Activated naive CD8-positive, alpha-beta T cell (primary cell): ENCODE results near the gene RTP5.
A peak's percentile ranks its signal among the peaks of the same experiment; 100 is the strongest.

Source experiments
- H3K27ac Mint-ChIP-seq: one replicate; pipeline ENCODE4 v1.8.0; 2021; ENCODE audit warnings: mixed read lengths
- H3K27me3 Mint-ChIP-seq: one replicate; pipeline ENCODE4 v1.8.0; 2021; ENCODE audit warnings: mixed read lengths
- H3K36me3 Mint-ChIP-seq: one replicate; pipeline ENCODE4 v1.8.0; 2021; ENCODE audit warnings: mixed read lengths
- H3K4me1 Mint-ChIP-seq: one replicate; pipeline ENCODE4 v1.8.0; 2021; ENCODE audit warnings: low read depth, mixed read lengths
- H3K4me3 Mint-ChIP-seq: one replicate; pipeline ENCODE4 v1.8.0; 2021; ENCODE audit warnings: mild to moderate bottlenecking, mixed read lengths
- H3K9me3 Mint-ChIP-seq: one replicate; pipeline ENCODE4 v1.8.0; 2021; ENCODE audit warnings: low read depth, mixed read lengths

Gene RTP5

GRCh38 chr2:241880311-241881073 lies 11.0 kb downstream of the RTP5 start:
- no peaks in the 10 kb centered on the region for H3K9me3 Mint-ChIP-seq
- peaks cover 31% of the 10 kb centered on the region for H3K4me1 Mint-ChIP-seq
- H3K27ac Mint-ChIP-seq: peak overlapping the region; percentile 97
- H3K36me3 Mint-ChIP-seq: peaks cover 2% of the 10 kb centered on the region
- peak overlapping the region; percentile 95 for H3K4me3 Mint-ChIP-seq
- H3K27me3 Mint-ChIP-seq: no peaks in the 10 kb centered on the region

GRCh38 chr2:241882091-241882625 lies 12.6 kb downstream of the RTP5 start:
- Mint-ChIP-seq H3K9me3 (no peaks in the 10 kb centered on the region), H3K4me3 (peak overlapping the region; percentile 95), H3K27ac (peak overlapping the region; percentile 97), H3K4me1 (peaks cover 42% of the 10 kb centered on the region), H3K36me3 (peaks cover 5% of the 10 kb centered on the region), H3K27me3 (no peaks in the 10 kb centered on the region)

GRCh38 chr2:241884951-241885290 lies 15.4 kb downstream of the RTP5 start:
- H3K4me1 Mint-ChIP-seq: peaks cover 57% of the 10 kb centered on the region
- H3K27me3 Mint-ChIP-seq: no peaks in the 10 kb centered on the region
- H3K27ac Mint-ChIP-seq: no peak overlapping the region
- no peaks in the 10 kb centered on the region for H3K9me3 Mint-ChIP-seq
- no peak overlapping the region for H3K4me3 Mint-ChIP-seq
- H3K36me3 Mint-ChIP-seq: peaks cover 5% of the 10 kb centered on the region

- H3K4me1 Mint-ChIP-seq: peaks cover 56% of the 10 kb centered on the region
These were observed 15.9 kb downstream of the RTP5 start for GRCh38 chr2:241885291-241885945.

GRCh38 chr2:241885946-241886643 lies 16.6 kb downstream of the RTP5 start:
- Mint-ChIP-seq H3K4me3 (no peak overlapping the region), H3K27ac (peak overlapping the region; percentile 54), H3K4me1 (peaks cover 52% of the 10 kb centered on the region)

More at GRCh38 chr2:241885291-241885945, 15.9 kb downstream of the RTP5 start:
- Mint-ChIP-seq H3K27ac (no peak overlapping the region), H3K27me3 (no peaks in the 10 kb centered on the region), H3K36me3 (peaks cover 5% of the 10 kb centered on the region), H3K9me3 (no peaks in the 10 kb centered on the region), H3K4me3 (no peak overlapping the region)

DNA sequence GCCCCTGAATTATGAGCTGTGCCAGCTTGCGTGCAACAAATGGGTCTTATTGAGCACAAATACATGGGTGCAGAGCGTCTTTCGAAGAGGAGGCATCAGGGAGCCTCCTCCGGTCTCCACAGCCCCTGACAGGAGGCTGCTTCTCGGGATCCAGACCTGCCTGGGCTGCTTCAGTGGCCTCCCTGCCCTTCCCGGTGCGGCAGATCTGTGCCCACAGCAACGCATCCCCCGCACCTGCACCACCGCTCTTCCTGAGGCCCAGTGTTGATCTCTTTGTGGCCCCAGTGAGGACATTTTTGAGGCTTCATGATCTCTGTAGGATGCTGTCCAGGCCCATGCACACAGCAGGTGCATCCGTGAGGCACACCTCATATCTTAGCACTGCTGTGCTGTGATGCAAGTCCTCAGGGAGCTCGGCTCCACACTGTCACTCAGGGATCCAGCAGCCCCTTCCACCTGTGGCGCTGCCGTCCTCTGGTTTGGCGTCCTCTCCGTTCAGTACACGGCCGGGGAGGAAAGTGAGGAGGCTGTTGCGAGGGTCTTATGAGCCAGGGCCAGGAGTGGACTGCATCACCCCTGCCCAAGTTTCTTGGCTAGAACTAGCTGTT lies 17.4 kb downstream of the RTP5 start:
- Mint-ChIP-seq H3K27me3 (no peaks in the 10 kb centered on the region), H3K4me1 (peaks cover 50% of the 10 kb centered on the region), H3K9me3 (no peaks in the 10 kb centered on the region), H3K4me3 (no peak overlapping the region), H3K27ac (no peak overlapping the region), H3K36me3 (peaks cover 5% of the 10 kb centered on the region)

More at GRCh38 chr2:241885946-241886643, 16.6 kb downstream of the RTP5 start:
- peaks cover 5% of the 10 kb centered on the region for H3K36me3 Mint-ChIP-seq
- no peaks in the 10 kb centered on the region for H3K9me3 Mint-ChIP-seq
- H3K27me3 Mint-ChIP-seq: no peaks in the 10 kb centered on the region

DNA sequence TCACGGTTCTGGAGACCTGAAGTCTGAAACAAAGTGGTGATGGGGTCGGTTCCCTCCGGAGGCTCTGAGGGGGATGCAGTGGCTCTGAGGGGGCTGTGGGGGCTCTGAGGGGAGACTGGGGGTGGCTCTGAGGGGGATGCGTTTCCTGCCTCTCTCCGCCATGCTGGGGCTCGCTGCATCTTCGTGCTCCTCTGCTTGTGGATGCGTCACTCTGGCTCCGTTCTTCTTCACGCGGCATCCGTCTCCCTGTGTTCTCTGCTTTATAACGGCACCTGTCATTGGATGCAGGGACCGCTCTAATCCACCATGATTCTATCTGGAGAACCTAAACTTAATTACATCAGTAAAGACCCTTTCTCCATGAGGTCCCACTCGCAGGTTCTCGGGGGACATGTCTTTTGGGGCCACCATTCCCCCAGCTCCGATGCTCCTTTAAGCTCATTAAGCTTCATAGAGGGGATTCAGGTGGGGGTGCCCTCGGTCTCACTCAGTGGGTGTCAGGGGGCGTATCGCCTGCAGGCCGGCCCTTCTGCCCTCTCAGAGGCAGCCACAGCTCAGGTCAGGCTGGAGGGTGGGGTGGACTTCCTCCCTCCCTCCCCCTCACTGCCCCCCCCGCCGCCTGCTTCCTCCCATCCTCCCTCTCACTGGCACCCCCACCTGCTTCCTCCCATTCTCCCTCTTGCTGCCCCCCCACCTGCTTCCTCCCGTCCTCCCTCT lies 18.4 kb downstream of the RTP5 start:
- Mint-ChIP-seq H3K4me1 (peaks cover 40% of the 10 kb centered on the region), H3K27me3 (no peaks in the 10 kb centered on the region), H3K4me3 (no peak overlapping the region), H3K9me3 (no peaks in the 10 kb centered on the region), H3K36me3 (peaks cover 5% of the 10 kb centered on the region), H3K27ac (no peak overlapping the region)

DNA sequence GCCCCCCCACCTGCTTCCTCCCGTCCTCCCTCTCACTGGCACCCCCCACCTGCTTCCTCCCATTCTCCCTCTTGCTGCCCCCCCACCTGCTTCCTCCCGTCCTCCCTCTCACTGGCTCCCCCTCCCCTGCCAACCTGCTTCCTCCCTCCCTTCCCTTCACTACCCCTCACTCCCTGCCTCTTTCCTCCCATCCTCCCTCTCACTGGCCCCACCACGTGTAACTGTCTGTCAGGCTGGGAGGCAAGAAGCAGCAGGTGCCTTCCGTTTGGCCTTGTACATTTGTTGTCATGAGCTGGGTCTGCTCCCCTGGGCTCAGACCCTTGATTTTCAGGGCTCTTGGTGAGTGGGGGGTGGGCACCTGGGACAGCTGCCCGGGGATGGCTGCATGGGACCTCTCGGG lies 19.1 kb downstream of the RTP5 start:
- Mint-ChIP-seq H3K4me3 (no peak overlapping the region), H3K27me3 (no peaks in the 10 kb centered on the region), H3K27ac (peak overlapping the region; percentile 69), H3K36me3 (peaks cover 5% of the 10 kb centered on the region), H3K4me1 (peaks cover 36% of the 10 kb centered on the region), H3K9me3 (no peaks in the 10 kb centered on the region)

DNA sequence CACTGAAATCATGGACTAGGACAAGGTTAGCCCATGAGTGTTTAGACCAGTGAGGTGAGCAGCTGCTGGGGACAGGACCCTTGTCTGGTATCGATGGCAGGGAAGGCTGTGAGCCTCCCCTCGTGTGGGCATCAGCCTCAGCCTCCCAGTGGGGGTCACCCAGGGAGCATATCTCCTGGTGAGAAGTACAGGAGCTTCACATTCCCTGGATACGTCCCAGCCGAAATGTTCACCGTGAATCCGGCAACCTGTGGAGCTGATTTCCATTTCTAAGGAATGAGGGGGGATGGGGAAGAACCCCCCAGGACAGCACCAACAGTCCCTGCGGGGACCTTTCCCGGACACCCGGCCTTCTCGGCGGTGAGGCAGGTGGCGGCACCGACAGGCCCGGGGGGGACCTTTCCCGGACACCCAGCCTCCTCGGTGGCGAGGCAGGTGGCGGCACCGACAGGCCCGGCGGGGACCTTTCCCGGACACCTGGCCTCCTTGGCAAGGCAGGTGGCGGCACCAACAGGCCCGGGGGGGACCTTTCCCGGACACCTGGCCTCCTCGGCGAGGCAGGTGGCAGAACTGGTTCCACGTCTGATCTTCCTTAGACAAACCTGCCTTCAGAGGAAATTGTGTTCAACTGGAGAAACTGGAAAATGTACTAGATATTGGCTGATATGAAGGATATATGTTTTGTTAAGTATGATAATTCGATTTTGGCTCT lies 21.2 kb downstream of the RTP5 start:
- Mint-ChIP-seq H3K27ac (no peak overlapping the region), H3K4me1 (peaks cover 28% of the 10 kb centered on the region), H3K27me3 (no peaks in the 10 kb centered on the region), H3K9me3 (no peaks in the 10 kb centered on the region), H3K4me3 (no peak overlapping the region), H3K36me3 (peaks cover 3% of the 10 kb centered on the region)

DNA sequence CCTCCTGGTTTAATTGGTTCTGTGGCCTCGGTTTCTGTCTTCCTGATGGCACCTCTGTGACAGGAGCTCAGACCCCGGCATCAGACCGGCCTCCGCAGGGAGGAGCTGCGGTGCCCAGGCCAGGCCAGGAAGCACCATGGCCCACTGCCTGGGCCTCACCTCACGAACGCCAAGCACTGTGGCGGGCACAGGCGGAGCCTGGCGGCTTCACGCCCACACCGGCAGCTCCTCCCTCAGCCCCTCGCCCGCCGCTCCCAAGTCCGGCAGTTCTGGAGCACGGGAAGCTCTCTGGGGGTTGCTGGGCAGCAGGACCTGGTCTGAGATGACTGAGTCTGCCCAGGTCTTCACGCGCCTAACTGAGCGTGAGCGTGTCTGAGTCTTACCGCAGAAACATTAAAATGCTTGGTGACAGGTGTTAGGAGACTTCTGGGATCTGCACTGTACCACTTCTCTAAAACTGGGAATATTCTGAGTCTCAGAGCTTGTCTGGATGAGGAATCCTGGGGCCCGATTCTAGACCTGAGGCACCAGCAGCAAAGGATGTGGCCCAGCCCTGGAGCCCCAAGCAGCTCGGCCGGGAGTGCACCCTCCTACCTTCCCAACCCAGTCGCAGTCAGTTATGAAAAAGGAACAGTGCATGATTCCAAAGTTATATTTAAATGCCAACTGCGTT lies 21.9 kb downstream of the RTP5 start:
- no peaks in the 10 kb centered on the region for H3K9me3 Mint-ChIP-seq
- no peaks in the 10 kb centered on the region for H3K27me3 Mint-ChIP-seq
- peaks cover 24% of the 10 kb centered on the region for H3K4me1 Mint-ChIP-seq
- H3K27ac Mint-ChIP-seq: peak overlapping the region; percentile 50
- H3K4me3 Mint-ChIP-seq: no peak overlapping the region
- peaks cover 3% of the 10 kb centered on the region for H3K36me3 Mint-ChIP-seq

- H3K27me3 Mint-ChIP-seq: no peaks in the 10 kb centered on the region
- H3K27ac Mint-ChIP-seq: peak overlapping the region; percentile 50
- H3K4me1 Mint-ChIP-seq: peaks cover 21% of the 10 kb centered on the region
- no peak overlapping the region for H3K4me3 Mint-ChIP-seq
- no peaks in the 10 kb centered on the region for H3K9me3 Mint-ChIP-seq
- peaks cover 2% of the 10 kb centered on the region for H3K36me3 Mint-ChIP-seq
These were observed 22.4 kb downstream of the RTP5 start for GRCh38 chr2:241891988-241892298.

DNA sequence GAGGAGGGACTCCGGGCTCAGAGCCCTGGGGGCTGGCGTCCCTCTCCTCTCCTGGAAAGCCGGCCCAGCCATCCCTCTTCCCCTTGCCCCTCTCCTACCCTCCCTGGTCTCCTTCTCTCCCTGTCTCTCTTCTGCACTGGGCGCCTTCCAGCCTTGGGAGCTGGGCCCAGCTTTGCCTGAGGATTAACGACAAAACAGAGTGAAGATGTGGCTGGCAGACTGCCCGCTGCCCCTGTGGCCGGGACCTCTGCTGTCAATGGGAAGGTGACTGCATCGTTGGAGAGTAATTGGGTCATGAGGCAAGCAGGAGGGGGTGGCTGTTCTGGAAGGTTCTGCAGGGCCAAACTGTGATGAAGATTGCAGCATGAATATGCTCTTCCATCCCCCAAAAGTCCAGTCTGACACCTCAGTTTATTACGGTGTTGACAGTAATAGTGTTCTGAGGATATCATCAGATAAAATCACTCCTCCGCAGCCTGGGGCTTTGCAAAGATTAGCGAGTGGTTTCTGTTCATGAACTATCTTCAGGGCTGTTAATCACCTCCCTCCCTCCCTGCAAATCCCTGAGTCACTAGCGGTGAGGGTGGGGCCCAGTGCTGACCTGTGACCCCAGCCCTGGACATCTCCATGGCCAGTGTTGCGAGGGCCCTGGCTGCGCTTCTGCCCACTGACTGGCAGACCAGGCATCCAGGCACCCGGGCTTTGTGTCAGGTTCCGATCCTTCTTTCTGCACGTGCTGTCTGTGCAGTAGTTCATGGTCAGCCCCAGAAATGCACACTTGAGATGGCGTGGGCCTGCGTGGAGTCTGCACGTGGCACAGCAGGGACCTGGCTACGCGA lies 23.0 kb downstream of the RTP5 start:
- H3K36me3 Mint-ChIP-seq: peaks cover 2% of the 10 kb centered on the region
- H3K27ac Mint-ChIP-seq: no peak overlapping the region
- H3K4me1 Mint-ChIP-seq: peaks cover 18% of the 10 kb centered on the region
- no peaks in the 10 kb centered on the region for H3K9me3 Mint-ChIP-seq
- H3K27me3 Mint-ChIP-seq: no peaks in the 10 kb centered on the region
- H3K4me3 Mint-ChIP-seq: no peak overlapping the region

GRCh38 chr2:241893265-241893664 lies 23.7 kb downstream of the RTP5 start:
- no peak overlapping the region for H3K4me3 Mint-ChIP-seq
- no peak overlapping the region for H3K27ac Mint-ChIP-seq
- peaks cover 13% of the 10 kb centered on the region for H3K4me1 Mint-ChIP-seq
- H3K36me3 Mint-ChIP-seq: peaks cover 3% of the 10 kb centered on the region
- no peaks in the 10 kb centered on the region for H3K9me3 Mint-ChIP-seq
- H3K27me3 Mint-ChIP-seq: no peaks in the 10 kb centered on the region
